Measurements from ENCODE around the gene PTK6. TPM values are rescaled to one million over a fixed set of nuclear protein-coding genes. Genes with fewer than 3 reads are reported as not detected.
"Not testable (repeated sequence)": the region's sequence is repeated elsewhere in the genome, so short reads cannot be mapped to it uniquely, and the experiment has no call there.

The PTK6 gene
- total RNA-seq, 2 donors from 2014 or later, result 0.22 TPM; not detected in 1

DNA sequence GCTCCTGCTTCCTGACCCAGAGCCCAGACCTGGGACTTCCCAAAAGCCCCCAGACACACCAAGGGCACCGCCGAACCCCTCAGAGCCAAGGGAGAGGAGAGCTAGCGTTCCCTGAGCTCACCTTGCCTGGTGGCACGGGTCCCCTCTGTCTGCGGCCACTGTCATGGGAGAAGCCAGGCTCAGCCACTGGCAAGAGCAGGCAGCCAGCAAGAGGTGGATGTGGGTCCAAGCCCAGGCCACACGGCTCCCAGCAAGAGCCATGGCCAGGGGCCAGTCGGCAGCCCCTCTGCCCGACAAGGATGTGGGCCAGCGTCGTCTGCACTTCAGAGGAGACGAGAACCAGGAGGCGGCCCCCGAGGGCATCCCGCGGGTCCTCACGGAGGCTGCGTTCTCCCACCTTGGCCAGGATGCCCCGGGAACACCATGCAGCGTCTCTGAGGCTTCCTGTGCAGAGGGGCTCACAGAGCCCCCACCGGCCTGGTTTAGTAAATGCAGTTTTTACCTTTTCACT, 18.8 kb downstream of the PTK6 start:
- WGBS, 2 experiments (ENCODE audit: insufficient coverage in 1 of 2, insufficient read length in 1 of 2), result 74 to 76% methylated on average over 14 to 20 of the region's 20 CpGs
- Mint-ChIP-seq H3K9me3 (peaks cover 10% of the 10 kb centered on the region), H3K4me1 (peaks cover 2% of the 10 kb centered on the region), H3K27me3 (ENCODE audit: insufficient read depth) (peaks cover 15% of the 10 kb centered on the region), H3K4me3 (peak overlapping the region; percentile 86), H3K27ac (no peak overlapping the region), H3K36me3 (ENCODE audit: low read depth) (peaks cover 12% of the 10 kb centered on the region)
- Histone ChIP-seq H3K9ac (ENCODE audit: extremely low read depth, low read length, poor library complexity, severe bottlenecking) (no peak overlapping the region), H3K27me3 (ENCODE audit: control insufficient read depth, insufficient read depth, low read length, poor library complexity, severe bottlenecking) (peaks cover 5% of the 10 kb centered on the region), H3K4me1 (ENCODE audit: control insufficient read depth, insufficient read depth, low read length) (no peaks in the 10 kb centered on the region), H3K27ac (ENCODE audit: low read depth, low read length) (no peak overlapping the region), H3K9me3 (ENCODE audit: control insufficient read depth, low read length) (peaks cover 7% of the 10 kb centered on the region), H3K4me3 (ENCODE audit: low read length) (no peak overlapping the region), H3K36me3 (ENCODE audit: control insufficient read depth, insufficient read depth, low read length) (peaks cover 16% of the 10 kb centered on the region)
- TF ChIP-seq CTCF (conservative IDR thresholded peaks at IDR 0.05), result peak; percentile 48
- no peak for DNase-seq

GRCh38 chr20:63517376-63518309, 19.5 kb downstream of the PTK6 start:
- no peak overlapping the region for H3K27ac Mint-ChIP-seq
- H3K4me3 Mint-ChIP-seq, result no peak overlapping the region

DNA sequence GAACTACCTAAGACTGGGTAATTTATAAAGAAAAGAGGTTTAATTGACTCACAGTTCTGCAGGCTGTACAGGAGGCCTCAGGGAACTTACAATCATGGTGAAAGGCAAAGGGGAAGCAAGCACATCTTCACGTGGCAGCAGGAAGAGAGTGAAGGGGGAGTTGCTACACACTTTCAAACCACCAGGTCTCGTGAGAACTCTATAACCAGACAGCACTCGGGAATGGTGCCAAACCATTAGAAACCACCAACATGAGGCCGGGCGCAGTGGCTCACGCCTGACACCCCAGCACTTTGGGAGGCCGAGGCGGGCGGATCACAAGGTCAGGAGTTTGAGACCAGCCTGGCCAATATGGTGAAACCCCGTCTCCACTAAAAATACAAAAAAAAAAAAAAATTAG, 22.7 kb downstream of the PTK6 start:
- H3K27ac Mint-ChIP-seq, result not testable (repeated sequence)
- 91 to 93% methylated on average over 5 to 9 of the region's 10 CpGs for WGBS, 2 experiments (ENCODE audit: insufficient coverage in 1 of 2, insufficient read length in 1 of 2)

More at GRCh38 chr20:63517376-63518309, 19.5 kb downstream of the PTK6 start:
- peaks cover 6% of the 10 kb centered on the region for H3K9me3 Mint-ChIP-seq
- H3K4me1 ChIP-seq (ENCODE audit: control insufficient read depth, insufficient read depth, low read length), result no peaks in the 10 kb centered on the region
- peaks cover 8% of the 10 kb centered on the region for H3K36me3 ChIP-seq (ENCODE audit: control insufficient read depth, insufficient read depth, low read length)
- H3K27ac ChIP-seq (ENCODE audit: low read depth, low read length), result no peak overlapping the region
- WGBS, 2 experiments (ENCODE audit: insufficient coverage in 1 of 2, insufficient read length in 1 of 2), result 86 to 91% methylated on average over 18 to 32 of the region's 32 CpGs
- H3K9ac ChIP-seq (ENCODE audit: extremely low read depth, low read length, poor library complexity, severe bottlenecking), result no peak overlapping the region
- no peak for TF ChIP-seq CTCF (conservative IDR thresholded peaks at IDR 0.05)
- peaks cover 4% of the 10 kb centered on the region for H3K36me3 Mint-ChIP-seq (ENCODE audit: low read depth)
- no peak overlapping the region for H3K4me3 ChIP-seq (ENCODE audit: low read length)
- no peaks in the 10 kb centered on the region for H3K9me3 ChIP-seq (ENCODE audit: control insufficient read depth, low read length)
- H3K27me3 Mint-ChIP-seq (ENCODE audit: insufficient read depth), result peaks cover 15% of the 10 kb centered on the region
- DNase-seq, result peak; percentile 36
- peaks cover 2% of the 10 kb centered on the region for H3K4me1 Mint-ChIP-seq
- peaks cover 5% of the 10 kb centered on the region for H3K27me3 ChIP-seq (ENCODE audit: control insufficient read depth, insufficient read depth, low read length, poor library complexity, severe bottlenecking)

More for the DNA sequence above, 22.7 kb downstream of the PTK6 start:
- not testable (repeated sequence) for H3K4me3 ChIP-seq (ENCODE audit: low read length); H3K36me3 ChIP-seq (ENCODE audit: control insufficient read depth, insufficient read depth, low read length); H3K4me3 Mint-ChIP-seq; H3K27ac ChIP-seq (ENCODE audit: low read depth, low read length); H3K27me3 ChIP-seq (ENCODE audit: control insufficient read depth, insufficient read depth, low read length, poor library complexity, severe bottlenecking); H3K9me3 Mint-ChIP-seq; H3K4me1 Mint-ChIP-seq; H3K4me1 ChIP-seq (ENCODE audit: control insufficient read depth, insufficient read depth, low read length); H3K9me3 ChIP-seq (ENCODE audit: control insufficient read depth, low read length); H3K36me3 Mint-ChIP-seq (ENCODE audit: low read depth); H3K9ac ChIP-seq (ENCODE audit: extremely low read depth, low read length, poor library complexity, severe bottlenecking)
- peak; percentile 28 for DNase-seq
- H3K27me3 Mint-ChIP-seq (ENCODE audit: insufficient read depth), result peaks cover 23% of the 10 kb centered on the region

Measured in endodermal cell (in vitro differentiated cells).